ENCODE results near the gene SLC25A2.

- TF ChIP-seq CTCF (IDR thresholded peaks at IDR 0.05; ENCODE audit: low read depth, low read length, poor library complexity, severe bottlenecking) (no peak), EZH2phosphoT487 (IDR thresholded peaks at IDR 0.05; ENCODE audit: borderline replicate concordance, low read length) (no peak)
These were observed 5.5 kb downstream of the SLC25A2 start for GRCh38 chr5:141298376-141298775.

Measured in DOHH2 (cell line).